HG02678 (cell line): Measurements from ENCODE around the gene ZNF331.

Experiments used
- ATAC-seq: cut with Tn5 transposase; IDR thresholded peaks from one replicate; pipeline ENCODE4 v1.9.1; 2021; ENCODE audit warnings: mild to moderate bottlenecking, moderate library complexity; ENCODE audit not compliant: unreplicated experiment

ZNF331 gene

GRCh38 chr19:53624771-53625545 is 87.0 kb downstream of the ZNF331 start:
- no peak for ATAC-seq

GRCh38 chr19:53626486-53626885 is 88.5 kb downstream of the ZNF331 start:
- no peak for ATAC-seq

GRCh38 chr19:53626976-53627375 is 89.0 kb downstream of the ZNF331 start:
- ATAC-seq = no peak
